ENCODE measurements around the gene SEC14L6.

SEC14L6 gene

GRCh38 chr22:30535182-30535581, 11.4 kb downstream of the SEC14L6 start:
- DNase-seq (ENCODE audit: low spot score) = no peak

GRCh38 chr22:30531651-30532608, 14.6 kb downstream of the SEC14L6 start:
- DNase-seq (ENCODE audit: low spot score) = no peak

DNA sequence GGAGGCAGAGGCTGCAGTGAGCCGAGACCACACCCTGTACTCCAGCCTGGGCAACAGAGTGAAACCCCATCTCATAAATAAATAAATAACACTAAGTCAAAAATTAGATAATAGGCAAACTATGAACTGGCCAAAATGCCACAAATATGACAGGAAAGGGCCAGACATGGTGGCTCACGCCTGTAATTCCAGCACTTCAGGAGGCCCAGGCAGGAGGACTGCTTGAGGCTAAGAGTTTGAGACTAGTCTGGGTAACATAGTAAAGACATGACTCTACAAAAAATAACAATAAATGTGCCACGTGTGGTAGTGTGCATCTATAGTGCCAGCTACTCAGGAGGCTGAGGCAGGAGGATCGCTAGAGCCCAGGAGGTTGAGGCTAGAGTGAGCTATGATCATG, 19.9 kb downstream of the SEC14L6 start:
- no peak for DNase-seq (ENCODE audit: low spot score)

DNA sequence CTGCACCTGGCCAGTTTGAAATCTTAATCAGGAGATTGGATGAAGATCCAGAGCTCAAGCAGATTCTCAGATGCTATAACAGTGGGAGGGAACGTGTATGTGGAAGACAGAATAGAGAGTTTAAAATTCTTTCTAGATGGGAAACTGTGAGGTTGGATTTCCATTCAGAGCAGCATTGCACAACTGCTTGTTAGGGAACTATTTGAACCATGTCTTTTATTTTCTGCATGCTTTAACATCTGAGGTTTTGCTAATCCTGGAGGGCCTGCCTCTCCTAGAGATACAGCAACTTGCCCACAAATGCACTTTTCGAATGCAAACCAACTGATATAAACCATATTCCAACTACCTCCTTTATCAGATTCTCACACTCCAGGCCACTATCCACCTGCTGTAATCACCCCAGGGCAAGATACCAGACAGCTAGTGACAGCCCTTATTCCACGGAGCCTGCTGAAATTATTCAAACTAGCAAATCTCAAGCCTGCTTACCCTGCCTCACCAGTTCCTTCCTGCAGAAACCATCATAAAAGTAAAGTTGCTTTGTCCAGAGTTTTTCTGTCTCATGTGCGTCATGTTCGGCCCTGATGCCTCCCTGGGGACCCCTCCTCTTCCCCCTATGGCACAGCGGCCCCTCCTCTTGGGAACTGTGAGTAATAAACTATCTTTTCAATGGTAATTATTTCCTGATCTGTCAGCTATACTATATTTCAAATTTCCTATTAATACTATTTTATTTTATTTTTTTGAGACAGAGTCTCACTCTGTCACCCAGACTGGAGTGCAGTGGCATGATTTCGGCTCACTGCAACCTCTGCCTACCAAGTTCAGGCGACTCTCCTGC, 22.7 kb downstream of the SEC14L6 start:
- DNase-seq (ENCODE audit: low spot score) = peak; percentile 16

DNA sequence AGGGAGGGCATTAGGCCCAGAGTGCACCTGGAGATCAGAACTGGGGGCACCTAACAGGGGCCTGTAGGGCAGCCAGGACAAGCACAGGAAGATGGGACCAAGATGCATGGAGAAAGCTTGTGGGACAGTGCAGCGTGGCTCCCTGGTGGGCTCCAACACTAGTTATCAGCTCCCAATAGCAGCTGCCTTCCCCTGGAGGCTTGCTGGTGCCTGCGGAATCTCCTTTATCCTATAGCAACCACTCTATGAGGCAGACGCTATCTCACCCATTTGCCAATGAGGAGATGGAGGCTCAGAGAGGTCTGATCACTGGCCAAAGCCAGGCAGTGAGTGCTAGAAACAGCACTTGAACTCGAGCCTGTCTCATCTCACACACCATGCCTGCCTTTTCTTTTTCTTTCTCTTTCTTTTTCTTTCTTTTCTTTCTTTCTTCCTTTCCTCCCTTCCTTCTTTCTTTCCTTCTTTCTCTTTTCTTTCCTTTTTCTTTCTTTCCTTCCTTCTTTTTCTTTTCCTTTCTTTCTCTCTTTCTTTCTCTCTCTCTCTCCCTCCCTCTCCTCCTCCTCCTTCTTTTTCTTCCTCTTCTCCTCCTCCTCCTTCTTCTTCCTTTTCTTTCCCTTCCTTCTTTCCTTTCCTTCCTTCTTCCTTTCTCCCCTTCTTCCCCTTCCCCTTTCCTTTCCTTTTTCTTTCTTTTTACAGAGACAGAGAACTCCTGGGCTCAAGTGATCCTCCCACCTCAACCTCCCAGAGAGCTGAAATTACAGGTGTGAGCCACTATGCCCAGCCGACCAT, 25.0 kb downstream of the SEC14L6 start:
- DNase-seq (ENCODE audit: low spot score) = no peak

DNA sequence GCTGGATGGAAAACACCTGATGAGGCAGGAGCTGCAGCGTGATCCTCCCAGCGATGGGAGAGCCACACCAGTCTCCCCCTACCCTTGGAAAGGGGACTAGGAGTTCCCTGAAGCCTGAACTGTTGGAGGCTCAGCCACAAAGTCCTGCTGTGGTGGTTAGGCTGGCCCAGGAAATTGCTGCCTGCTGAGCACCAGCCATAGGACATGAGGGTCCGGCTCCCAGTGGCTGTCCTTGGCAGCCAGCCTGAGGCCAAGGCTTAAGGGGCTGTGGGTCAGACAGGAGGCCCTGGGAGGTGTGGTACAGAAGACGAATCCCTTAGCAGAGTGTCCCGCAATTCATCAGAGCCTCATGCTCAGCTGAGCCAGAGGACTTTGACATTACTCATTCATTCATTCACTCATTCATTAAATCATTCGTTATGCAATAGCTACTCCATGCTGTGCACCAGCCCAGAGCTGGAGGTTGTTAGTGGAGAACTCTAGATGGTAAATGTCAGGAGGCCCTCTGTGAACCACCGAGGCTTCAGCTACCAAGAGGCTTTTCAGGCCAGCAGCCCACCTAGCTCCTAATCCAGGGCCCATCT, 26.6 kb downstream of the SEC14L6 start:
- no peak for DNase-seq (ENCODE audit: low spot score)

- no peak for DNase-seq (ENCODE audit: low spot score)
These were observed 29.8 kb downstream of the SEC14L6 start for GRCh38 chr22:30516731-30517130.

GRCh38 chr22:30516273-30516672, 30.3 kb downstream of the SEC14L6 start:
- DNase-seq (ENCODE audit: low spot score) = no peak

DNA sequence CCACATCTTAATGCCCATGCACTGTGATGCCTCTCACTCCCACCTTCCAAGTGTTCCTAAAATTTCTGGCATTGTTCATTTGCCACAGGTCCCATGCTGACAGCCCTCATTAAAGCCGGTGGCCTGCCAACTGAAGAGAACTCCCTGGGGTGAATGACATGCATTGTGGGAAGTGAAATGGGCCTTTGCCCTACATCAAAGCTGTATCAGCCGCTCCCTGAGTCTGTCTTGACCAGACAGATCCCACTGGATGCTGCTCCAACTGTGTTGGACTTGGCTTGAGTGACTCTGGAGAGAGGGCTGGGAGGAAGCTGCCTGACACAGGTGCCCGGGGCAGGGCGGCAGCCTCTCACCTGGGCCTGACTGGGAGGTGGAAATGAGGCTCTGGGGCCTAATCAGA, 32.3 kb downstream of the SEC14L6 start:
- no peak for DNase-seq (ENCODE audit: low spot score)

- no peak for DNase-seq (ENCODE audit: low spot score)
These were observed 33.1 kb downstream of the SEC14L6 start for GRCh38 chr22:30513462-30513861.

DNA sequence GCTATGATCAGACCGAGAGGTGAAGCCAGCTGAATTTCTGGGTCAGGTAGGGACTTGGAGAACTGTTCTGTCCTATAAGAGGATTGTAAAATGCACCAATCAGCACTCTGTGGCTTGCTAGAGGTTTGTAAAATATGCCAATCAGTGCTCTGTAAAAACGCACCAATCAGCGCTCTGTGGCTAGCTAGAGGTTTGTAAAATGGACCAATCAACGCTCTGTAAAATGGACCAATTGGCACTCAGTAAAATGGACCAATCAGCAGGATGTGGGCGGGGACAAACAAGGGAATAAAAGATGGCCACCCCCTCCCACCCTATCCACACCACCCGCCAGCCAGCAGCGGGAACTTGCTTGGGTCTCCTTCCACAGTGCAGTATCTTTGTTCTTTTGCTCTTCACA, 34.6 kb downstream of the SEC14L6 start:
- DNase-seq (ENCODE audit: low spot score) = no peak

- DNase-seq (ENCODE audit: low spot score) = no peak
These were observed 35.4 kb downstream of the SEC14L6 start for GRCh38 chr22:30511109-30511508.

- no peak for DNase-seq (ENCODE audit: low spot score)
These were observed 38.3 kb downstream of the SEC14L6 start for GRCh38 chr22:30508216-30508615.

- no peak for DNase-seq (ENCODE audit: low spot score)
These were observed 38.9 kb downstream of the SEC14L6 start for GRCh38 chr22:30507670-30508069.

- DNase-seq (ENCODE audit: low spot score) = no peak
These were observed 40.0 kb downstream of the SEC14L6 start for GRCh38 chr22:30506507-30506968.

- DNase-seq (ENCODE audit: low spot score) = no peak
These were observed 43.0 kb downstream of the SEC14L6 start for GRCh38 chr22:30503551-30503950.

DNA sequence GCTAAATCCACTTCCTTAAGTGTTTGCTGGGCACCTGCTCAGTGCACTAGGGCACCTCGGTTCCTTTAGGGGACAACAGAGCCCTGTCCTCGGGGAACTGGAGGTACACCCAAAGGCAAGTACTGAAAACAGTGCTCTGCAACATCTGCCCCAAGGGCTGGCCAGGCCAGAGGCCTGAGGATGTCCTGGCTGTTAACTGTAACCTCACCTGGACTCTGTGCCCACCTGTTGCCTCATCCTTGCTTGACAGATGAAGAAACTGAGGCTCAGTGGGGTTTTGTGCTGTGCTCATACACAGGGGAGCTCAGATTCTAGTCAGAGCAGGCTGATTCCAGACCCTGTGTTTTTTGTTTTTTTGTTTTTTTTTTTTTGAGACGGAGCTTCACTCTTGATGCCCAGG, 43.6 kb downstream of the SEC14L6 start:
- no peak for DNase-seq (ENCODE audit: low spot score)

- DNase-seq (ENCODE audit: low spot score) = no peak
These were observed 44.4 kb downstream of the SEC14L6 start for GRCh38 chr22:30502153-30502552.

DNA sequence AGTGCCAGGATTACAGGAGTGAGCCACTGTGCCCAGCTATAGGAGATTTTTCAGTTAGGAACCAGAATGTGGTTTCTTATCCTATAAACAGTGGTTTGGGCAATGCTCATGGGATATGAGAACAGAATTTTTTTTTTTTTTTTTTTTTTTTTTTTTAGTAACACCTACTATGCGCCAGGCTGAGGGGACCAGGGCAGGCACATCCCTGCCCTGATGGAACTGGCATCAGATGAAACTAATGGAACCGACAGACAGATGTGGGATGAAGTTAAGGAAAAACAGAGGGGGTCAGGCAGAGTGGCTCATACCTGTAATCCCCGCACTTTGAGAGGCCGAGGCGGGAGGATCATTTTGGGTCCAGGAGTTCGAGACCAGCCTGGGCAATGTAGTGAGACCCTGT, 45.9 kb downstream of the SEC14L6 start:
- no peak for DNase-seq (ENCODE audit: low spot score)

- no peak for DNase-seq (ENCODE audit: low spot score)
These were observed 48.9 kb downstream of the SEC14L6 start for GRCh38 chr22:30497466-30498150.

Data from putamen (tissue), 1 donor.